HG02852 (cell line): ENCODE results near the gene TAT.
"Not testable (repeated sequence)": the region's sequence is repeated elsewhere in the genome, so short reads cannot be mapped to it uniquely, and the experiment has no call there.

ENCODE experiments used
- ATAC-seq: cut with Tn5 transposase; IDR thresholded peaks from one replicate; pipeline ENCODE4 v1.9.1; 2021; ENCODE audit warnings: mild to moderate bottlenecking, moderate library complexity; ENCODE audit not compliant: unreplicated experiment

TAT gene

GRCh38 chr16:71585318-71585703 lies 8.4 kb upstream of the TAT start:
- no peak for ATAC-seq

GRCh38 chr16:71584543-71585317 lies 7.8 kb upstream of the TAT start:
- ATAC-seq, result no peak

- ATAC-seq, result not testable (repeated sequence)
Observed at GRCh38 chr16:71582553-71582848, 5.6 kb upstream of the TAT start.

GRCh38 chr16:71574702-71575101 lies 2.2 kb downstream of the TAT start:
- no peak for ATAC-seq

GRCh38 chr16:71573387-71574094 lies 3.4 kb downstream of the TAT start:
- no peak for ATAC-seq

GRCh38 chr16:71572497-71573116 lies 4.3 kb downstream of the TAT start:
- ATAC-seq, result no peak

GRCh38 chr16:71570144-71570543 lies 6.7 kb downstream of the TAT start:
- ATAC-seq, result no peak

- ATAC-seq, result no peak
Observed at GRCh38 chr16:71569621-71570020, 7.3 kb downstream of the TAT start.

- no peak for ATAC-seq
Observed at GRCh38 chr16:71568551-71568950, 8.3 kb downstream of the TAT start.

- ATAC-seq, result no peak
Observed at GRCh38 chr16:71567931-71568330, 9.0 kb downstream of the TAT start.

GRCh38 chr16:71565812-71566700 lies 10.8 kb downstream of the TAT start:
- no peak for ATAC-seq

GRCh38 chr16:71564335-71564967 lies 12.4 kb downstream of the TAT start:
- ATAC-seq, result peak; percentile 84

- no peak for ATAC-seq
Observed at GRCh38 chr16:71562552-71562951, 14.3 kb downstream of the TAT start.

- not testable (repeated sequence) for ATAC-seq
Observed at GRCh38 chr16:71561886-71562285, 15.0 kb downstream of the TAT start.

- no peak for ATAC-seq
Observed at GRCh38 chr16:71559855-71560254, 17.0 kb downstream of the TAT start.

GRCh38 chr16:71557954-71558582 lies 18.8 kb downstream of the TAT start:
- ATAC-seq, result no peak

GRCh38 chr16:71557299-71557698 lies 19.6 kb downstream of the TAT start:
- no peak for ATAC-seq

GRCh38 chr16:71555230-71555891 lies 21.5 kb downstream of the TAT start:
- ATAC-seq, result no peak

- no peak for ATAC-seq
Observed at GRCh38 chr16:71552698-71553503, 24.0 kb downstream of the TAT start.
